HG02763 (cell line): ENCODE data around the gene FOXN3.

Experiments used
- ATAC-seq: cut with Tn5 transposase; IDR thresholded peaks from one replicate; pipeline ENCODE4 v1.9.1; 2021; ENCODE audit warnings: mild to moderate bottlenecking, moderate library complexity; ENCODE audit not compliant: unreplicated experiment

The FOXN3 gene

DNA sequence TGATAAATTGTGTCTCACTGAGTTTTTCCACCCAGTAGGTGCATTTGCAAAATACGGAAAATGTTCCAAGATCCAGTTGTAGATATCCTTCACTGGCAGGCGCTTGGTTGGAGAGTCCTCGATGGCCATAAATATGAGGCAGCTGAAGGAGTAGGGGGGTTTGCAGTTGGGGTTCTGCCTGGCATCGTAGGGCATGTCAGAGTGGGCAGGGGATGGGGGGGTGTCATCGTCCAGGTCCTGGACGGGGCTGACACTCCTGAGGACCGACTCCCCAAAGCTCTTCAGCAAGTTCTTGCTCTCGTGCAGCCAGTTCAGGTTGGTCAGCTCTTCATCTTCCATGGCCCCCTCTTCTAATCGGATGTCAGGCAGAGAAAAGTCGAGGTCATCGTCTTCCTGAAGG, 5.1 kb downstream of the FOXN3 start:
- ATAC-seq: no peak

DNA sequence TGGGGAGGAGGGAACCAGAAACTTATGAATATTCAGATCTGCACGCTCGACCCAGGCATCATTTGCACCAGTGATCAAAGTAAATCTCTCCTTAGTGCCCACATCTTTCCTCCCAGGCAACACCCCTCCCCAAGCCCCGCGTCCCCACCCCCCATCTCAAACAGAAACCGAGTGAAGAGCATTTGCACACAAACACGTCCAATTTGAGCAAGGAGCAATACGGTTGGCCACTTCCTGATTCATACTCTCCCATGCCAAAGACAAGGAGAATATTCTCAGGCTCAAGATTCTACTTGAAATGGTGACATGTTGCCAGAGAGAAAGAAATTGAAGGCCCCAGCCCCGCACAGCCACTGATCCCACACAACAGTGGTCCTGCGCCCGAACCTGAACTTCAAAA, 7.1 kb downstream of the FOXN3 start:
- no peak for ATAC-seq

- no peak for ATAC-seq
Observed at GRCh38 chr14:89408907-89409700, 7.9 kb downstream of the FOXN3 start.

DNA sequence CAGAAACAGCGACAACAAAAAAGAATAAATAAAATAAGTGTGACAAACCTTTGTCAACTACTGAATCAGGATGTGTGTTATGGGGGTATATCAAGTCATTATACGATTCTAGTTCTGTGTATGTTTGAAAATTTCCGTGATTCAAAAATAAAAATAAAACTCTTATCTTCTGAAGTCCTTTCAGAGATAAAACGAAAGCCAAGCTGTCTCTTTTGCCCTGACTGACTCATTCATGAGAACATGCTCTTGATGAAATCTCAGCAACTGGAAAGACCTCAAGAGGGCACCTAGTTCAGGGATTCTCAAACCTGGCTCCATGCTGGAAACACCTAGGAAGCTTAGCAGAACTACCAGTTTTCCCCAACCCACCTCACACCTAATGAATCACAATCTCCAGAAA, 9.2 kb downstream of the FOXN3 start:
- no peak for ATAC-seq

- no peak for ATAC-seq
Observed at GRCh38 chr14:89406941-89407340, 10.1 kb downstream of the FOXN3 start.

DNA sequence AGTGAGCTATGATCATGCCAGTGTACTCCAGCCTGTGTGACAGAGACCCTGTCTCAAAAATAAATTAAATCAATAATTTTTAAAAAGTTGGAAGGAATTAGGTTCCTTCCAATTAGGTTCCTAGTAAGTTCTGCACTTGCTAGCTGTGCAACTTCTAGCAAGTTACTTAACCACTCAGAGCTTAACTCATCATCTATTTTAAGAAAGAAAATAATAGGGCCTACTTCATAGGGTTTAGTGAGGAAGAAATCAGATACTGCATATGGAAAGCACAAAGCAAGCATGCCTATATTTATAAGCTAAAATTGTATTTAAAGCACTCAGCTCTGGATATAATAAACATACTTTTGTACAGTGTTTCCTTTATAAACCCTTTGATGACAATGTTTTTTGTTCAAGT, 10.7 kb downstream of the FOXN3 start:
- ATAC-seq: no peak

- ATAC-seq: no peak
Observed at GRCh38 chr14:89405712-89406111, 11.3 kb downstream of the FOXN3 start.

- no peak for ATAC-seq
Observed at GRCh38 chr14:89402363-89402762, 14.7 kb downstream of the FOXN3 start.

- no peak for ATAC-seq
Observed at GRCh38 chr14:89401761-89402160, 15.3 kb downstream of the FOXN3 start.

DNA sequence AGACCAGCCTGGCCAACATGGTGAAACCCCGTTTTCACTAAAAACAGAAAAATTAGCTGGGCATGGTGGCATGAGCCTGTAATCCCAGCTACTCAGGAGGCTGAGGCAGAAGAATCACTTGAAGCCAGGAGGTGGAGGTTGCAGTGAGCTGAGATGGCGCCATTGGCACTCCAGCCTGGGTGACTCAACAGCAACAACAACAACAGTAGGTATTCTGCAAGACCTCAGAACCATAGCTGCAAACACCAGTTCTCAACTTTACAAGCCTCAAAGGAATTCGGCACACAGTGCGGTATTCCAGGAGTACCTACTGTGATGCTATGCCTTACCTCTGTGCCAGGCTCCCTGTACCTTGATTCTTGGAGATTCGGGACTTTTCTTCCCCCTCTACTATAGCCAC, 15.8 kb downstream of the FOXN3 start:
- ATAC-seq: no peak

DNA sequence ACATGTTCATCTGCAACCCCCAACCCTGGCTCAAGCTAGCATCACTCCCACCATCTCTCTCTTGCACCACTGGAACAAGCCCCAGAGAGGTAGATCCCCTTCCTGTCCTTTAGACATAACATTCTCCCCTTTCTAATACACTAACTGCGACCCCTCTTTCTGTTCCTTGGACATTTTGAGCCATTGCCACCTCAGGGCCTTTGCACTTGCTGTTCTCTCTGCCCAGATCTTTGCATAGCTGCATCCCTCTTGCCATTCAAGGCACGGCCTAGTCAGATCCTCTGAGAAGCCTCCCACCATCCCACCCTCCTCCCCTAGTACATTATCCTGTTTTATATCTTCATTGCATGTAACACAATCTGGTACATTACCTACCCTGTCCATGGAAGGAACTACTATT, 16.5 kb downstream of the FOXN3 start:
- no peak for ATAC-seq

DNA sequence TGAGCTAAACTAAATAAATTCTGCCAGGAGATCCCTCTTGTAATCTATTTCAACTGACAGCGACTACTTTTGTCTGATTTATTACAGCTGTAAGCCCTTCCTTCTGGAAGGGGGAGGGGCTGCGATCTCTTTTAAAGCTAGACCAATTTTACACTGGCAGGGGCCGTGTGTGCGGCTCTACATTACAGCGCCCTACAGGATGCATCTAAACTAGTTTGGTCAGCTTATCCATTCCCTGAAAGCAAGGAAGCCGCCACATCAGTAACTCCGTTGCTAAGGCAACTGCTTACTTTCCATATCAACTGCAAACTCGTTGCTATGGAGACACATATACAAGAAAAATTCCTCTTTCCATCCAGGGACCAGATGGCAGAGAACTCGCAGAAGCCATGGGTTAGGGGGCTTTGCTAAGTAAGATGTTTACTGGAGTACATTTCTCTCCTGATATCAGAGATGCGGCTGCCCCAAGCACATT, 17.4 kb downstream of the FOXN3 start:
- no peak for ATAC-seq

DNA sequence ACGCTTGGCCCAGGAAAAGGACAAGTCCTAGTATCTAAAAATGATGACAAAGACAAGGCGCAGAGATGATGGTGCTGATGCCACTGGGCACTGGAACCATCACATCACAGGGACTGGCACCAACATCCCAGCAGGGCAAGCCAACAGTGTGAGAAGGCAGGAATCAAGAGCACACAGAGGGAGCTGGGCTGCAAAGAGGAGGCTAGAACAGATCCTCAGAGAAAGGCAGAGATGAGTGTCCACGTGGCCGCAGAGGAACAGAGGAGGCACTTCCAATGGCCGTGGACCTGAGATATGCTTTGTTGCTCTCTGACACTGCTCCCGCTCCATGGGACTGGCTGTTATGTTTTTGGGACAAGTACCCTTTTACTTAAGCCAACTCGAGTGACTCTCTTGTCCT, 17.9 kb downstream of the FOXN3 start:
- no peak for ATAC-seq

DNA sequence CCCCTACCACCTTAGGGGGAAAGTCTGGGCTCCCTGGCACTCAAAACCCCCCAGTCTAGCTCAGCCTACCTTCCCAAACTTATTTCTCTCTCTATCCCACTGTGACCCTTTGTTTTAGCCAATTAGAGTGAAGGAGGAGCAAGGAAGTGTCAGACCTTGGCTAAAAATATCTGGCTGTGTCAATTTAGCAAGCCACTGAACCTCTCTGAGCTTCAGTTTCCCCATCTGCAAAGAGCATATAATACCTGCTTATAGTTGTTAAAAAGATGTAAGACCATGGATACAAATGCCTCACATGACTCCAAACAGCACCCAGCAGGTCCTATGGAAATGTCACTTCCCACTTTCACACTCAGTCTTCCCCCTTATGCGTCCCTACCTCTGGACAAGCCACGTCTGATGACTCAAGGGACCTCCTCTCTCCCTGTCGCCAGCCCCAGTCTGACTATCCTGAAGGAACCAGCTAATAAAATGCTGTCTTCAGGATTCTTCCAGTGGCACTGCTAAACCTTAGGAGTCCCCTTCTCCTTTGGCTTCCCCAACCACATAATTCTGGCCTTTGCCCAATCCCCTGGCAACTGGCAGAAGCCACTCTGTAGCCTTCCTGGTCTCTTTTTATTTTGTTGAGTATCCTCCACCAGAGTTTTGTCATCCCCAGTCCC, 19.3 kb downstream of the FOXN3 start:
- ATAC-seq: no peak

DNA sequence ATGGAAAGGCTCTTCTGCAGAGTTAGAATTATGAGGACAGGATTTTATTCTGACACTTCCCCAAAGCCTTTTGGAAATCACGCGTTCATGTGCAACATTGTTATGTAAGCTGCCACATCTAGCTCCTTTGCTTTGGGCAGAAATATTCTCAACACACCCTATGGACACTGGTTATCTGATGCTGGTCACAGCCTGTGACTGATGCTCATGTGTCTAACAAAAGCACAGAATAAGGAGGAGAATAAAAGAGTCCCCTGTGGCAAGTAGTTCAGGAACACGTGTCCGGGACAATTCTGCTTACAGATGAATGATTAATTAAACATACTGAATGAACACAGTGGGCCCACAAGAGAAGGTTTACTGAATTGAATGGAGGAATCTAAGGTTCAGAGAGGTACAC, 22.1 kb downstream of the FOXN3 start:
- no peak for ATAC-seq

- ATAC-seq: no peak
Observed at GRCh38 chr14:89393222-89393745, 23.7 kb downstream of the FOXN3 start.

- no peak for ATAC-seq
Observed at GRCh38 chr14:89392181-89392580, 24.9 kb downstream of the FOXN3 start.

DNA sequence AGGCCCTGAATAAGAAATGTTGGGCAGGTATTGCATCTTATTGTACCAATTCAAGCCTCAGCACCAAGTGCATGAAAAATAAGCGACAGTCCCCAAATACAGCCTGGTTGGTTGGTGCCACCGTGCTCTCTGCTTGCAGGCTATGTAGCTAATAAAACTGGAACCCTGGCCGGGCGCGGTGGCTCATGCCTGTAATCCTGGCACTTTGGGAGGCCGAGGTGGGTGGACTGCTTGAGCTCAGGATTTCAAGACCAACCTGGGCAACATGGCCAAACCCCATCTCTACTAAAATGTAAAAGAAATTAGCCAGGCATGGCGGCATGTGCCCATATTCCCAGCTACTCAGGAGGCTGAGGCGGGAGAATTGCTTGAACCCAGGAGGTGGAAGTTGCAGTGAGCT, 25.5 kb downstream of the FOXN3 start:
- no peak for ATAC-seq

DNA sequence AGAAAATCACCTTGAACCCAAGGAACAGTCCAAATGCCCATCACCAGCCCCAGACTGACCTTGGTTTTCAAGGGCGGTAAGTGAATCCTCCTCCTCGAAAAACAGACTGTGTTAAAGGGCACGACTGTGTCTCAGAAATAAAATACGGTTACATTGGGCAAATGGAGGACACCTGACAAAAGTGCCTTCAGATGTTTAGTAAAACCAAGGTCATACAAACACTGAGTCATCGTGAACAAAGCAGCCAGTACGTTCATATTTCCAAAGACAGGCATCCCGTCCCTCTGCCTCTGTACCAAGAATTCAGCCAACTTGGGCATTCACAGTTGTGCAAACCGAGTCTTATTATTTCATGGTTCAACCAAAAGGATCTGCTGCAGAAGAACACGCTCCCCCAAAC, 25.9 kb downstream of the FOXN3 start:
- no peak for ATAC-seq

- ATAC-seq: no peak
Observed at GRCh38 chr14:89388853-89389252, 28.2 kb downstream of the FOXN3 start.

- no peak for ATAC-seq
Observed at GRCh38 chr14:89387922-89388685, 28.9 kb downstream of the FOXN3 start.
